Gastrocnemius medialis (tissue), 4 donors: ENCODE data around the gene SCLT1. TPM values are rescaled to one million over a fixed set of nuclear protein-coding genes. Genes with fewer than 3 reads are reported as not detected.
A peak's percentile ranks its signal among the peaks of the same experiment; 100 is the strongest.

Experiments used
- ATAC-seq, 2 donors: fragments of 150-250 bp; one replicate each; pipeline ENCODE4 v1.9.1; 2016
- DNase-seq, 2 donors: peaks; one replicate each; pipeline ENCODE4 v3.0.0-alpha.2; 2019
- H3K27ac ChIP-seq, 4 donors: fragments of 200-600 bp; sonication (generic); 1 replicate in 1 of 4; 2 replicates in 3 of 4; pipeline ENCODE4 v1.5.1; 2016 to 2018; ENCODE audit warnings: mild to moderate bottlenecking in 2 of 4, moderate library complexity in 1 of 4
- H3K27me3 ChIP-seq, 3 donors: fragments of 200-600 bp; sonication (generic) in 2 of 3; 1 replicate in 1 of 3; 2 replicates in 2 of 3; pipeline versions ENCODE4 v1.5.1 to v1.6.0; 2016 to 2019; ENCODE audit warnings: mild to moderate bottlenecking in 1 of 3, moderate library complexity in 1 of 3
- H3K36me3 ChIP-seq, 2 donors: fragments of 200-600 bp; sonication (generic) in 1 of 2; one replicate each; pipeline ENCODE4 v1.5.1; 2017 to 2018
- H3K4me1 ChIP-seq, 2 donors: fragments of 200-600 bp; sonication (generic) in 1 of 2; one replicate each; pipeline ENCODE4 v1.5.1; 2016 to 2017; ENCODE audit warnings: mild to moderate bottlenecking in 2 of 2
- H3K4me3 ChIP-seq, 4 donors: fragments of 200-600 bp; sonication (generic) in 3 of 4; 1 replicate in 1 of 4; 2 replicates in 3 of 4; pipeline ENCODE4 v1.5.1; 2016 to 2019; ENCODE audit warnings: mild to moderate bottlenecking in 2 of 4
- H3K9me3 ChIP-seq, 3 donors: fragments of 200-600 bp; sonication (generic) in 2 of 3; 1 replicate in 1 of 3; 2 replicates in 2 of 3; pipeline ENCODE4 v1.5.1; 2016 to 2019
- POLR2A ChIP-seq, 2 donors: fragments of 450-650 bp; IDR thresholded peaks; one replicate each; pipeline ENCODE4 v1.6.1; 2017; ENCODE audit warnings: antibody characterized with exemption in 2 of 2, mild to moderate bottlenecking in 2 of 2, moderate library complexity in 2 of 2
- in situ Hi-C, 4 donors: fragments of 200-750 bp; cut with MboI; loops; one replicate each; pipeline versions ENCODE4 v1.15.0 to v1.8.0; 2017; ENCODE audit warnings: low sequenced_read_pairs in 4 of 4
- intact Hi-C: fragments of 100-400 bp; cut with DNase I; formaldehyde crosslinking; loops from one replicate; pipeline ENCODE4 v1.15.1; 2023; ENCODE audit warnings: low total_unique reads
- total RNA-seq, 4 donors: library from RNA; depleted of rRNA; stranded (reverse); fragments of >200 nt; gene quantifications; one replicate each; pipeline versions ENCODE4 v1.1.0 to v1.2.3, GENCODE V29; 2016
- TF ChIP-seq, protein P1 (sequence below), 5 experiments: fragments of 450-650 bp in 3 of 5; fragments of 200-600 bp in 2 of 5; sonication (generic) in 2 of 5; IDR thresholded peaks in 4 of 5; conservative IDR thresholded peaks in 1 of 5; 1 replicate in 4 of 5; 2 replicates in 1 of 5; pipeline ENCODE4 v1.5.1; 2016 to 2019; ENCODE audit warnings: antibody characterized with exemption in 5 of 5, mild to moderate bottlenecking in 3 of 5, moderate library complexity in 3 of 5

SCLT1 gene
- 1 to 10 TPM; 1.0 to 4.1 (median 1.8) TPM for total RNA-seq

DNA sequence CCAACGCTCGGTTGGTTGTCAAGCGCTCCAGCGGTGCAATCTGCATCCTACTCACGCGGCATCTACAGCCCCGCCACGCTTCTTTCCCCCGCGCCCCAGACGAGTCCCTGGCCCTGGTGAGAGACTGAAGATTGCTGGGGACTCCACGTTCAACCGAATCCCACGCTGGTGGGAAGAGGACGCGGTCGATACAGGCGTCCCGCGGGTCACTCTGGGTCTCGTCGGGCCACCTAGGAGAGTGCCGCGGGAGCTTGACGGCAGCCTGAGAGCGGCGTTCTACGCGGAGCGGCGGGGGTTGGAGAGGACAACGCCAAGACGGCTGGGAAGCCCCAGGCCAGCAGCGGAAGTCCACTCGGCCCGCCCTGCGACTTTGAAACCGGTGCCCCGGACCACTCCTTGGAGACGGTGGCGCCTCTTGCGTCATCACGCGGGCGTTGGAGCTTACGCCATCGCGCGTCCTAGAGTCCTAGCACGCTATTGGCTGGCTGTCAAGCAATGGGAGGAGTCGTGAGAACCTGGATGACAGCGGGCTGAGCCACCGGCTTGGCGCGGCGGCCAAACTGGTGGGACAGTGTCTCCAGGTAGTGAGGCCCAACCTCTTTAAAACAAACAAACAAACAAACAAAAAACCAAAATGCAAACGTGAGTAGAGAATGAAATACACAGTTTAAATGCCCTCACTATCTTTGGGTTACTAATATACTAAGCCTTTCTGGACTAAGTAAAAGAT lies at the start of gene SCLT1:
SCLT1 (minus strand) TSS at position 349 of the 730 bp plus-strand sequence. CDS start 436 bp downstream, outside the sequence.
- peak within 1 kb of the TSS; percentile 90 to 94 (median 94) for H3K27ac ChIP-seq
- intact Hi-C loops (loop anchor here (2.0 to 10.0 kb wide), 4 partner anchors 229 to 1459 kb away; partner anchors contain the start of genes INTU, LARP1B and PGRMC2), in situ Hi-C loops (loop anchor here in 1 of 4 donors (25.0 kb wide), 1 partner anchor 281 kb away; the partner anchor contains the start of gene JADE1)
- DNase-seq (peak; percentile 98 to 99), ATAC-seq (peak; percentile 99)
- H3K4me1 ChIP-seq, result peaks cover 18 to 19% of the 10 kb centered on the region in 2 donors
- TF ChIP-seq, protein P1, sequence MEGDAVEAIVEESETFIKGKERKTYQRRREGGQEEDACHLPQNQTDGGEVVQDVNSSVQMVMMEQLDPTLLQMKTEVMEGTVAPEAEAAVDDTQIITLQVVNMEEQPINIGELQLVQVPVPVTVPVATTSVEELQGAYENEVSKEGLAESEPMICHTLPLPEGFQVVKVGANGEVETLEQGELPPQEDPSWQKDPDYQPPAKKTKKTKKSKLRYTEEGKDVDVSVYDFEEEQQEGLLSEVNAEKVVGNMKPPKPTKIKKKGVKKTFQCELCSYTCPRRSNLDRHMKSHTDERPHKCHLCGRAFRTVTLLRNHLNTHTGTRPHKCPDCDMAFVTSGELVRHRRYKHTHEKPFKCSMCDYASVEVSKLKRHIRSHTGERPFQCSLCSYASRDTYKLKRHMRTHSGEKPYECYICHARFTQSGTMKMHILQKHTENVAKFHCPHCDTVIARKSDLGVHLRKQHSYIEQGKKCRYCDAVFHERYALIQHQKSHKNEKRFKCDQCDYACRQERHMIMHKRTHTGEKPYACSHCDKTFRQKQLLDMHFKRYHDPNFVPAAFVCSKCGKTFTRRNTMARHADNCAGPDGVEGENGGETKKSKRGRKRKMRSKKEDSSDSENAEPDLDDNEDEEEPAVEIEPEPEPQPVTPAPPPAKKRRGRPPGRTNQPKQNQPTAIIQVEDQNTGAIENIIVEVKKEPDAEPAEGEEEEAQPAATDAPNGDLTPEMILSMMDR (IDR thresholded peaks at IDR 0.05 in 4 of 5, conservative IDR thresholded peaks at IDR 0.05 in 1 of 5), result peak in 1 of 5 experiments; percentile 13
- peak; percentile 65 to 87 for TF ChIP-seq POLR2A (IDR thresholded peaks at IDR 0.05)
- no peaks in the 10 kb centered on the region for H3K36me3 ChIP-seq
- peak within 1 kb of the TSS; percentile 78 to 89 (median 84) for H3K4me3 ChIP-seq
- no peaks in the 10 kb centered on the region for H3K9me3 ChIP-seq
- H3K27me3 ChIP-seq, result no peaks in the 10 kb centered on the region

DNA sequence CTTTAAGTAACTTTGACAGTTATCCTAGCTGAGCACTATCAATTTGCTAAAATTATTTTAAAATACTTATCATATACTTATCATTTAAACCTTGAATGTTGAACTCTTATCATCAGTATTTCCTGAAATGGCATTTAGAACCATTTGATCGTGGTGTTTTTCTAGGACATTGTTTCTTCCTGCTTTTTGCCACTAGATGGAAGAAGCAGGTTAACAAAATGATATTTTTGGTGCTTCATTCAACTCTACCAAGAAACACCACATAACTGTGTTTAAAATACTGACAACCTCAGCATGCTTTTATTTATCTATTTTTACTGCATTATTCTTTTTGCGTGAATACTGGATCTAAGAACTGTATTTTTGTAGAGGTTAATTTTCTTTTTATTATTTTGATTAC lies 47.2 kb upstream of the SCLT1 start:
- no peak for ATAC-seq

DNA sequence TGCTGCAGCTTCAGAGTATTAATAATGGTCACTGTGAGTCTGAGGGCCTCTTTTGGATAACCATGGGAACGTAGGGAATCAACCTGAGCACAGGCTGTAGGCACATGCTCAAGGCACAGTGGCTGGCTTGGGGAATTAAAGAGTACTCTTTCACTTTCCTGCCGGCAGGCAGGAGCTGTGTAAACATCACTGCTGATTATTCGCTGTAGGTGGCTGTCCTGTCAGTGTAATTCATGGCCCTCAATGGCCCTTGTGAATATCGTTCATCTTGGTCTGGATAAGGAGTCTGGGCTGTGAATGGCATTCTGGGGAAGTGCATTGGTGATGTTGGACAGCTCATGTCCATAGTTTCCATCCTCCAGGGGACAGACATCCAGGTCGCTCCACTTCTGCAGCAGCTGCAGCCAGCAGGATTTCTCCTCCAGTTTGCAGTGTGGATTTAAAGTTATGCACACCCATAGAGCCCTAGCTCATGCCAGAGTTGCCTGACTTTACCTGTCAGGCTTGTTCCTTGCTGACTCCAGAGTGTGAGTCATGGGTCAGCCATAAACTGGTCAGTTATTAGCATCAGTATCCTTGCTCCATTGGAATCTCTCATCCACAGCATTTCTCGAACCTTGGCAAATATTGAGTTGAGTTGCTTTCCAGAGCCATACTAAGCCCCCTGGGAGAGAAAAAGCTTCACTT lies 45.6 kb upstream of the SCLT1 start:
- Histone ChIP-seq H3K36me3 (no peaks in the 10 kb centered on the region), H3K27ac (no peak overlapping the region), H3K9me3 (no peaks in the 10 kb centered on the region), H3K27me3 (no peaks in the 10 kb centered on the region), H3K4me1 (no peaks in the 10 kb centered on the region), H3K4me3 (no peak overlapping the region)
- DNase-seq, result no peak
- TF ChIP-seq POLR2A (IDR thresholded peaks at IDR 0.05), result no peak
- TF ChIP-seq, protein P1 (IDR thresholded peaks at IDR 0.05 in 4 of 5, conservative IDR thresholded peaks at IDR 0.05 in 1 of 5), result no peak
- ATAC-seq, result no peak
- intact Hi-C loops, result no loop called here
- in situ Hi-C loops, result no loop called here

More for the DNA sequence above, 47.2 kb upstream of the SCLT1 start:
- Histone ChIP-seq H3K27me3 (no peaks in the 10 kb centered on the region), H3K9me3 (no peaks in the 10 kb centered on the region), H3K36me3 (no peaks in the 10 kb centered on the region), H3K27ac (no peak overlapping the region), H3K4me3 (no peak overlapping the region), H3K4me1 (no peaks in the 10 kb centered on the region)
- in situ Hi-C loops (no loop called here), intact Hi-C loops (no loop called here)
- no peak for DNase-seq
- no peak for TF ChIP-seq POLR2A (IDR thresholded peaks at IDR 0.05)
- TF ChIP-seq, protein P1 (IDR thresholded peaks at IDR 0.05 in 4 of 5, conservative IDR thresholded peaks at IDR 0.05 in 1 of 5), result no peak

DNA sequence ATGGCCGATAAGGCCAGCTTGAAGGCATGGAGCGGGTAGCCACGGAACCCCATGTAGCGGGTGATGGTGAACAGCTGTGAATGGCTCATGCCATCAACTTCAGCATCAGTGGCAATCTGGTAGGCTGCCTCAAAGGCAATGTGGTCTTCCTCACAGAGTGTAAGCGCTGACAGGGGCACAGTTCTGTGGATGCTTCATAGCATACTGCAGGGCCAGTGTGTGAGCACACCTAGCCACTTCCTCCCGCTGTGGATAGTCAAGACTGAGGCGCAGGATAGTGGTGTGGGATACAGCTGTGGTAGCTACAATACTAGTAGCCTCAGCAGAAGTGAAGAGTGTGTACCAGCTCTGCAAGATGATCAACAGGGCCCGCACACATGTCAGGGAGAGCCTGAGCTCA lies 43.1 kb upstream of the SCLT1 start:
- Histone ChIP-seq H3K9me3 (no peaks in the 10 kb centered on the region), H3K36me3 (no peaks in the 10 kb centered on the region), H3K4me3 (no peak overlapping the region), H3K4me1 (no peaks in the 10 kb centered on the region), H3K27ac (no peak overlapping the region), H3K27me3 (no peaks in the 10 kb centered on the region)
- no peak for TF ChIP-seq POLR2A (IDR thresholded peaks at IDR 0.05)
- TF ChIP-seq, protein P1 (IDR thresholded peaks at IDR 0.05 in 4 of 5, conservative IDR thresholded peaks at IDR 0.05 in 1 of 5), result no peak
- intact Hi-C loops, result no loop called here
- ATAC-seq, result no peak
- DNase-seq, result no peak
- in situ Hi-C loops, result no loop called here
